Omental fat pad (tissue), 4 donors: ENCODE results near the gene HSD3B1. TPM values are rescaled to one million over a fixed set of nuclear protein-coding genes. Genes with fewer than 3 reads are reported as not detected.
A peak's percentile ranks its signal among the peaks of the same experiment; 100 is the strongest.

ENCODE experiments used
- ATAC-seq: fragments of 150-250 bp; one replicate; pipeline ENCODE4 v1.9.1; 2016; ENCODE audit warnings: mild to moderate bottlenecking, moderate library complexity; ENCODE audit not compliant: low FRiP score
- DNase-seq: peaks from one replicate; pipeline ENCODE4 v3.0.0-alpha.2; 2019; ENCODE audit warnings: low spot score
- total RNA-seq, 4 donors: library from RNA; depleted of rRNA; stranded (reverse); fragments of >200 nt; gene quantifications; one replicate each; pipeline ENCODE4 v1.1.0, GENCODE V29; 2016
- TF ChIP-seq, protein P1 (sequence below), 3 donors: fragments of 450-650 bp; IDR thresholded peaks; one replicate each; pipeline ENCODE4 v1.5.1; 2016 to 2017; ENCODE audit warnings: antibody characterized with exemption in 3 of 3, mild to moderate bottlenecking in 3 of 3, moderate library complexity in 2 of 3

Gene HSD3B1
- total RNA-seq, 4 donors from 2014 or later = not detected

GRCh38 chr1:119541389-119541788, 34.4 kb downstream of the HSD3B1 start:
- ATAC-seq = peak; percentile 48
- DNase-seq = no peak
- TF ChIP-seq, protein P1, sequence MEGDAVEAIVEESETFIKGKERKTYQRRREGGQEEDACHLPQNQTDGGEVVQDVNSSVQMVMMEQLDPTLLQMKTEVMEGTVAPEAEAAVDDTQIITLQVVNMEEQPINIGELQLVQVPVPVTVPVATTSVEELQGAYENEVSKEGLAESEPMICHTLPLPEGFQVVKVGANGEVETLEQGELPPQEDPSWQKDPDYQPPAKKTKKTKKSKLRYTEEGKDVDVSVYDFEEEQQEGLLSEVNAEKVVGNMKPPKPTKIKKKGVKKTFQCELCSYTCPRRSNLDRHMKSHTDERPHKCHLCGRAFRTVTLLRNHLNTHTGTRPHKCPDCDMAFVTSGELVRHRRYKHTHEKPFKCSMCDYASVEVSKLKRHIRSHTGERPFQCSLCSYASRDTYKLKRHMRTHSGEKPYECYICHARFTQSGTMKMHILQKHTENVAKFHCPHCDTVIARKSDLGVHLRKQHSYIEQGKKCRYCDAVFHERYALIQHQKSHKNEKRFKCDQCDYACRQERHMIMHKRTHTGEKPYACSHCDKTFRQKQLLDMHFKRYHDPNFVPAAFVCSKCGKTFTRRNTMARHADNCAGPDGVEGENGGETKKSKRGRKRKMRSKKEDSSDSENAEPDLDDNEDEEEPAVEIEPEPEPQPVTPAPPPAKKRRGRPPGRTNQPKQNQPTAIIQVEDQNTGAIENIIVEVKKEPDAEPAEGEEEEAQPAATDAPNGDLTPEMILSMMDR (IDR thresholded peaks at IDR 0.05) = no peak

DNA sequence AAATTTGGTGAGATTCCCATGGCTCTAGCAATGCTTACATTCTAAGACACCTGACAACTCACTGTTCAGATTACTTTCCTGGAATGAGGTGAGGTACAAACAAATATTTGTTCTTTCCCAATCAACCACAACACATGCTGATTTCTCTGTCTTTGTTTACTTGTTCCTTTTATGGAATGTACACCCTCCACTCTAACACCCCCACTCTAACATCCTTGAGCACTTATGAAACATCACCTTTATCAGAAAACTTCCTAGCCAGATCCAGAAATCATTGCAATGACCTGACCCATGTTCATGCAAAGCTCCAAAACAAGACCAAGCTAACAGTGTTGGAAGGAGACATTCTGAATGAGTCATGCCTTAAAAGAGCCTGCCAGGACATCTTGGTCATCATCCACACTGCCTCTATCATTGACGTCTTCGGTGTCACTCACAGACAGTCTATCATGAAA, 35.5 kb downstream of the HSD3B1 start:
- DNase-seq = no peak
- ATAC-seq = peak; percentile 62
- TF ChIP-seq, protein P1 (IDR thresholded peaks at IDR 0.05) = no peak

GRCh38 chr1:119544165-119544762, 37.3 kb downstream of the HSD3B1 start:
- ATAC-seq (no peak), DNase-seq (no peak)
- TF ChIP-seq, protein P1 (IDR thresholded peaks at IDR 0.05) = no peak

GRCh38 chr1:119546641-119547040, 39.6 kb downstream of the HSD3B1 start:
- TF ChIP-seq, protein P1 (IDR thresholded peaks at IDR 0.05) = no peak
- no peak for ATAC-seq
- no peak for DNase-seq

DNA sequence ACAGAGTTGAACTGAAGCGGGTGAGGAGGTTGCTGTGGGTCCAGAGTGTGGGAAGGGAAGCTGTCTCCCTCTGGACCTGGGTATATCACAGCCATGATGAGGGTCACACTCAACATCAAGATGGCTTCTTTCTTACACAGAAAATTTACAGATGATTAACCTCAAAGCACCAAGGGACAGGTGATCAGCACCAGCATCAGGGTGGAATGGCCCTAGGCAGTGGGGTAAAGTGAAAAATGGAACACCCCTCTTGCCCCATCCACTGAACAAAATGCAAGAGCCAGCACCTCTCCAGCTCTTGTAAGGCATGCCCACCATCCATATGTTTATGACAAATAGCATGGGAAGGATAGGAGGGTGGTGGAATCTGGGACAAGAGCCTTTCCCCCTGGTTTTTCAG, 40.3 kb downstream of the HSD3B1 start:
- ATAC-seq (no peak), DNase-seq (no peak)
- TF ChIP-seq, protein P1 (IDR thresholded peaks at IDR 0.05) = no peak

DNA sequence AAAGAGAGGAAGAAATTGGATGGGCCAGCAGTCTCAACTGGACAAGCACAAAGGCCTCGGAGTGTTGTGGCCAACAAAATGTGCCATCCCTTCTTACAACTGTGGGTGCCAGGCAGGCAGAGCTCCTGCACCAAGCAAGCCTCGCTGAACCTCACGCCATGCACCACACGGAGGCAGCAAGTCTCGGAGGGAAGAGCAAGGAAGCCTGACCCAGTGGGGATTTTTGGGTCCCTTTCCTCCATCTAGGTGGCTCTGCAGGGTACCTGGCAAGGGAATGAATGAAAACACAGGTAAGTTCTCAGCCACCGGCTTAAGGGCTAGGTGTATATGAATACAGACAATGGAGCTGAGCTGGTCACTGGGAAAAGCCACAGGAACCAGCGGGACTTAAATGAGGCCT, 40.8 kb downstream of the HSD3B1 start:
- TF ChIP-seq, protein P1 (IDR thresholded peaks at IDR 0.05) = no peak
- no peak for DNase-seq
- no peak for ATAC-seq

GRCh38 chr1:119549719-119550132, 42.7 kb downstream of the HSD3B1 start:
- TF ChIP-seq, protein P1 (IDR thresholded peaks at IDR 0.05) = no peak
- DNase-seq (no peak), ATAC-seq (no peak)
